Prostate gland (tissue), 2 donors: Measurements from ENCODE around the gene S100A1. TPM values are rescaled to one million over a fixed set of nuclear protein-coding genes. Genes with fewer than 3 reads are reported as not detected.

Experiments
- DNase-seq: peaks from one replicate; pipeline ENCODE4 v3.0.0-alpha.2; 2019; ENCODE audit warnings: low spot score
- H3K27ac ChIP-seq, 2 donors: fragments of 200-600 bp; sonication (generic); 2 replicates each; pipeline ENCODE4 v1.5.1; 2017 to 2019
- H3K27me3 ChIP-seq: fragments of 200-600 bp; sonication (generic); replicated peaks from 2 replicates; pipeline ENCODE4 v1.5.1; 2019; ENCODE audit not compliant: insufficient read depth
- H3K36me3 ChIP-seq, 2 donors: fragments of 200-600 bp; sonication (generic); 1 replicate in 1 of 2; 2 replicates in 1 of 2; pipeline versions ENCODE4 v1.5.1 to v1.8.1; 2017 to 2019
- H3K4me1 ChIP-seq: fragments of 200-600 bp; sonication (generic); replicated peaks from 2 replicates; pipeline ENCODE4 v1.5.1; 2019
- H3K4me3 ChIP-seq, 2 donors: fragments of 200-600 bp; sonication (generic); 2 replicates each; pipeline ENCODE4 v1.5.1; 2017 to 2019
- H3K9me3 ChIP-seq: fragments of 200-600 bp; sonication (generic); 2 replicates; pipeline ENCODE4 v1.5.1; 2017
- CTCF ChIP-seq, 4 experiments: fragments of 200-600 bp in 2 of 4; fragments of 450-650 bp in 2 of 4; sonication (generic) in 2 of 4; IDR thresholded peaks; 1 replicate in 3 of 4; 2 replicates in 1 of 4; pipeline ENCODE4 v1.5.1; 2016 to 2019; ENCODE audit warnings: antibody characterized with exemption in 4 of 4, mild to moderate bottlenecking in 2 of 4, moderate library complexity in 2 of 4
- POLR2A ChIP-seq: fragments of 450-650 bp; IDR thresholded peaks from one replicate; pipeline ENCODE4 v1.6.1; 2016; ENCODE audit warnings: antibody characterized with exemption, mild to moderate bottlenecking
- POLR2AphosphoS5 ChIP-seq: sonication (generic); formaldehyde crosslinking; IDR thresholded peaks from one replicate; pipeline ENCODE4 v1.6.1; 2017; ENCODE audit warnings: antibody characterized with exemption
- WGBS: methylation state at CpG from one replicate; pipeline ENCODE4 v1.1.5; 2018; 5-methylcytosine and 5-hydroxymethylcytosine counted together
- intact Hi-C: fragments of 100-400 bp; cut with DNase I; formaldehyde crosslinking; loops from one replicate; pipeline ENCODE4 v1.14.2; 2022
- total RNA-seq, 2 donors: library from RNA; depleted of rRNA; stranded (reverse); fragments of >200 nt; gene quantifications; one replicate each; pipeline ENCODE4 v1.1.0, GENCODE V29; 2016

S100A1 gene
- total RNA-seq, 2 donors from 2014 or later = 9.1 to 10.7 TPM

GRCh38 chr1:153629343-153629665 lies 1.1 kb downstream of the S100A1 start:
- H3K4me3 ChIP-seq = no peak overlapping the region
- no peaks in the 10 kb centered on the region for H3K9me3 ChIP-seq
- no peak for DNase-seq
- H3K27ac ChIP-seq = no peak overlapping the region
- intact Hi-C loops = loop anchor here (5.0 kb wide), 1 partner anchor 57 kb away; no protein-coding TSS in a partner anchor
- TF ChIP-seq POLR2AphosphoS5 = no peak
- TF ChIP-seq CTCF (IDR thresholded peaks at IDR 0.05) = no peak
- TF ChIP-seq POLR2A = no peak
- no peaks in the 10 kb centered on the region for H3K36me3 ChIP-seq
- no peaks in the 10 kb centered on the region for H3K27me3 ChIP-seq
- peaks cover 5% of the 10 kb centered on the region for H3K4me1 ChIP-seq
- WGBS = 63% methylated on average over 5 of the region's 5 CpGs

GRCh38 chr1:153629971-153630370 lies 1.7 kb downstream of the S100A1 start:
- no peak for TF ChIP-seq POLR2AphosphoS5
- no peak for TF ChIP-seq POLR2A
- TF ChIP-seq CTCF (IDR thresholded peaks at IDR 0.05) = no peak
- Histone ChIP-seq H3K9me3 (no peaks in the 10 kb centered on the region), H3K36me3 (no peaks in the 10 kb centered on the region), H3K4me1 (peaks cover 5% of the 10 kb centered on the region), H3K27ac (no peak overlapping the region), H3K4me3 (no peak overlapping the region), H3K27me3 (no peaks in the 10 kb centered on the region)
- WGBS = 80% methylated on average over 1 of the region's 1 CpG
- DNase-seq = no peak
- intact Hi-C loops = loop anchor here (5.0 kb wide), 1 partner anchor 58 kb away; no protein-coding TSS in a partner anchor

- DNase-seq = no peak
- TF ChIP-seq POLR2A (no peak), CTCF (IDR thresholded peaks at IDR 0.05) (no peak), POLR2AphosphoS5 (no peak)
- H3K27ac ChIP-seq = no peak overlapping the region
These were observed 2.1 kb downstream of the S100A1 start for GRCh38 chr1:153630384-153630783.

GRCh38 chr1:153631047-153632022 lies 3.1 kb downstream of the S100A1 start:
- H3K9me3 ChIP-seq = no peaks in the 10 kb centered on the region
- no peaks in the 10 kb centered on the region for H3K36me3 ChIP-seq
- TF ChIP-seq POLR2AphosphoS5 = no peak
- TF ChIP-seq POLR2A = no peak
- TF ChIP-seq CTCF (IDR thresholded peaks at IDR 0.05) = no peak
- intact Hi-C loops = loop anchor here (2.0 kb wide), 1 partner anchor 19 kb away; the partner anchor contains the start of gene S100A16
- peaks cover 5% of the 10 kb centered on the region for H3K4me1 ChIP-seq
- no peak overlapping the region for H3K27ac ChIP-seq
- 75% methylated on average over 10 of the region's 10 CpGs for WGBS
- no peak for DNase-seq
- no peaks in the 10 kb centered on the region for H3K27me3 ChIP-seq
- H3K4me3 ChIP-seq = no peak overlapping the region

More at GRCh38 chr1:153630384-153630783, 2.1 kb downstream of the S100A1 start:
- Histone ChIP-seq H3K4me3 (no peak overlapping the region), H3K4me1 (peaks cover 5% of the 10 kb centered on the region), H3K27me3 (no peaks in the 10 kb centered on the region), H3K36me3 (no peaks in the 10 kb centered on the region), H3K9me3 (no peaks in the 10 kb centered on the region)
- intact Hi-C loops = no loop called here
- whole genome bisulfite sequencing = 74% methylated on average over 7 of the region's 7 CpGs
